SK-N-SH (cell line): Measurements from ENCODE around the gene WWOX. TPM values are rescaled to one million over a fixed set of nuclear protein-coding genes. Genes with fewer than 3 reads are reported as not detected.

ENCODE experiments used
- CTCF ChIA-PET: fragments of 300-600, 350-600 bp; formaldehyde crosslinking; extraction: SDS; loops from one replicate; lab custom pipeline; 2021; lab: Yijun Ruan, JAX
- POLR2A ChIA-PET: fragments of 350-600 bp; sonication (Branson Sonifier 250); formaldehyde crosslinking; extraction: SDS; loops from one replicate; lab custom pipeline; 2020; ENCODE audit warnings: antibody characterized with exemption, inconsistent platforms; lab: Yijun Ruan, JAX
- DNase-seq: peaks from one replicate; pipeline ENCODE4 v3.0.0; 2012
- H2AFZ ChIP-seq: fragments of 200-600 bp; sonication (generic); 2 replicates; pipeline ENCODE4 v1.8.1; 2016; ENCODE audit warnings: antibody characterized with exemption, mild to moderate bottlenecking, low read depth
- H3F3A ChIP-seq: fragments of 200-600 bp; sonication (generic); replicated peaks from 2 replicates; pipeline ENCODE3; 2016; ENCODE audit warnings: antibody characterized with exemption, mild to moderate bottlenecking; ENCODE audit not compliant: insufficient read depth
- H3K27ac ChIP-seq, 2 experiments: fragments of 200-500 bp in 1 of 2; fragments of 200-600 bp in 1 of 2; sonication (Bioruptor generic) in 1 of 2; sonication (generic), shearing (Covaris generic) in 1 of 2; 2 replicates each; pipeline versions ENCODE4 v1.5.1 to v1.6.1; 2014 to 2016; ENCODE audit warnings: low read depth in 2 of 2, inconsistent platforms in 1 of 2, low read length in 1 of 2, mild to moderate bottlenecking in 1 of 2, mixed read lengths in 1 of 2
- H3K27me3 ChIP-seq: fragments of 200-600 bp; sonication (generic), shearing (Covaris generic); 2 replicates; pipeline ENCODE4 v1.6.1; 2016; ENCODE audit warnings: mixed run types; ENCODE audit not compliant: insufficient read depth
- H3K36me3 ChIP-seq, 2 experiments: fragments of 200-500 bp in 1 of 2; fragments of 200-600 bp in 1 of 2; sonication (Bioruptor generic) in 1 of 2; sonication (generic) in 1 of 2; replicated peaks in 1 of 2; 2 replicates each; pipeline versions ENCODE3 to v1.5.1; 2014 to 2016; ENCODE audit warnings: low read length in 1 of 2, mild to moderate bottlenecking in 1 of 2; ENCODE audit not compliant: insufficient read depth in 2 of 2, control insufficient read depth in 1 of 2
- H3K4me1 ChIP-seq, 2 experiments: fragments of 200-500 bp in 1 of 2; fragments of 200-600 bp in 1 of 2; sonication (Bioruptor generic) in 1 of 2; sonication (generic), shearing (Covaris generic) in 1 of 2; 2 replicates each; pipeline versions ENCODE4 v1.5.1 to v1.6.1; 2014 to 2016; ENCODE audit warnings: low read depth in 1 of 2, low read length in 1 of 2, mixed run types in 1 of 2; ENCODE audit not compliant: insufficient read depth in 2 of 2, control insufficient read depth in 1 of 2
- H3K4me2 ChIP-seq: fragments of 200-600 bp; sonication (generic), shearing (Covaris generic); 2 replicates; pipeline ENCODE4 v1.6.1; 2017; ENCODE audit warnings: mixed run types
- H3K4me3 ChIP-seq, 2 experiments: fragments of 200-500 bp in 1 of 2; fragments of 200-600 bp in 1 of 2; sonication (Bioruptor generic) in 1 of 2; sonication (generic), shearing (Covaris generic) in 1 of 2; 2 replicates each; pipeline versions ENCODE4 v1.5.1 to v1.8.1; 2014 to 2016; ENCODE audit warnings: low read depth in 2 of 2, inconsistent platforms in 1 of 2, low read length in 1 of 2, mild to moderate bottlenecking in 1 of 2, mixed read lengths in 1 of 2, moderate library complexity in 1 of 2
- H3K79me2 ChIP-seq: fragments of 200-600 bp; sonication (generic); 2 replicates; pipeline ENCODE4 v1.8.1; 2017; ENCODE audit warnings: mild to moderate bottlenecking; ENCODE audit not compliant: insufficient read depth
- H3K9ac ChIP-seq: fragments of 200-600 bp; sonication (generic); 2 replicates; pipeline ENCODE4 v1.6.1; 2017; ENCODE audit warnings: mixed run types
- H3K9me2 ChIP-seq: fragments of 200-600 bp; sonication (generic); 2 replicates; pipeline ENCODE4 v1.6.1; 2017; ENCODE audit warnings: mixed run types
- H3K9me3 ChIP-seq: fragments of 200-600 bp; sonication (generic); 2 replicates; pipeline ENCODE4 v1.6.1; 2017; ENCODE audit warnings: mixed run types, mild to moderate bottlenecking, moderate library complexity
- H4K20me1 ChIP-seq: fragments of 200-600 bp; sonication (generic); 2 replicates; pipeline ENCODE4 v1.6.1; 2017; ENCODE audit warnings: mild to moderate bottlenecking, mixed run types; ENCODE audit not compliant: insufficient read depth
- CHD2 ChIP-seq: fragments of 150-350 bp; IDR thresholded peaks from 2 replicates; pipeline ENCODE4 v1.6.1; 2018; ENCODE audit warnings: low read length; ENCODE audit not compliant: partially characterized antibody
- EP300 ChIP-seq, 2 experiments: IDR thresholded peaks; 2 replicates each; pipeline versions ENCODE4 v1.4.0 to v1.6.1; 2012; ENCODE audit warnings: borderline replicate concordance in 1 of 2, low read depth in 1 of 2, low read length in 1 of 2
- EZH2phosphoT487 ChIP-seq: fragments of 200-600 bp; sonication (generic); IDR thresholded peaks from 2 replicates; pipeline ENCODE4 v1.6.1; 2017; ENCODE audit warnings: low read depth, mixed run types, mild to moderate bottlenecking, antibody characterized with exemption, moderate library complexity, borderline replicate concordance
- FOSL2 ChIP-seq: IDR thresholded peaks from 2 replicates; pipeline ENCODE4 v1.4.0; 2012; ENCODE audit warnings: low read depth, mild to moderate bottlenecking, moderate library complexity, borderline replicate concordance
- GATA2 ChIP-seq: sonication (generic); formaldehyde crosslinking; IDR thresholded peaks from 2 replicates; pipeline ENCODE4 v1.5.0; 2020; ENCODE audit warnings: mild to moderate bottlenecking, missing genetic modification reagents
- JUND ChIP-seq: IDR thresholded peaks from 2 replicates; pipeline ENCODE4 v1.4.0; 2012
- MAX ChIP-seq: IDR thresholded peaks from 2 replicates; pipeline ENCODE4 v1.4.0; 2012; ENCODE audit warnings: low read depth
- MXI1 ChIP-seq: IDR thresholded peaks from 2 replicates; pipeline ENCODE4 v1.6.1; 2012; ENCODE audit warnings: mild to moderate bottlenecking, low read depth, low read length, improper control_type of control experiment
- NFIC ChIP-seq: IDR thresholded peaks from 2 replicates; pipeline ENCODE4 v1.4.0; 2012; ENCODE audit warnings: borderline replicate concordance
- NRF1 ChIP-seq: IDR thresholded peaks from 2 replicates; pipeline ENCODE4 v1.6.1; 2012; ENCODE audit warnings: low read depth, mild to moderate bottlenecking, low read length
- PBX3 ChIP-seq: IDR thresholded peaks from 2 replicates; pipeline ENCODE4; 2012
- POLR2AphosphoS5 ChIP-seq: IDR thresholded peaks from 2 replicates; pipeline ENCODE4 v1.6.1; 2012; ENCODE audit warnings: low read depth, low read length
- RAD21 ChIP-seq: IDR thresholded peaks from 2 replicates; pipeline ENCODE4 v1.6.1; 2012; ENCODE audit warnings: mild to moderate bottlenecking, low read length
- RCOR1 ChIP-seq: fragments of 150-350 bp; IDR thresholded peaks from 2 replicates; pipeline ENCODE4 v1.6.1; 2017; ENCODE audit warnings: antibody characterized with exemption, low read length
- REST ChIP-seq: IDR thresholded peaks from 2 replicates; pipeline ENCODE4 v1.6.1; 2012; ENCODE audit warnings: mild to moderate bottlenecking, low read depth, low read length, moderate library complexity
- SIN3A ChIP-seq: IDR thresholded peaks from 2 replicates; pipeline ENCODE4 v1.6.1; 2012; ENCODE audit warnings: low read depth, mild to moderate bottlenecking, low read length, moderate library complexity, borderline replicate concordance
- SMC3 ChIP-seq: IDR thresholded peaks from 2 replicates; pipeline ENCODE4 v1.6.1; 2012; ENCODE audit warnings: low read depth, low read length, improper control_type of control experiment
- TAF1 ChIP-seq: IDR thresholded peaks from 2 replicates; pipeline ENCODE4 v1.6.1; 2012; ENCODE audit warnings: low read depth, mild to moderate bottlenecking, low read length, moderate library complexity, borderline replicate concordance
- TEAD4 ChIP-seq: IDR thresholded peaks from 2 replicates; pipeline ENCODE4 v1.4.0; 2012; ENCODE audit warnings: mild to moderate bottlenecking, borderline replicate concordance; ENCODE audit not compliant: insufficient read depth
- USF2 ChIP-seq: fragments of 150-350 bp; IDR thresholded peaks from 2 replicates; pipeline ENCODE4 v1.6.1; 2017; ENCODE audit warnings: antibody characterized with exemption, low read length, low read depth, borderline replicate concordance
- YY1 ChIP-seq: IDR thresholded peaks from 2 replicates; pipeline ENCODE4 v1.4.0; 2012; ENCODE audit warnings: low read depth, mild to moderate bottlenecking
- WGBS: methylation state at CpG from one replicate; pipeline ENCODE4 v1.1.6; 2017; ENCODE audit warnings: low lambda C conversion rate; 5-methylcytosine and 5-hydroxymethylcytosine counted together
- polyA plus RNA-seq, 3 experiments: library from polyadenylated mRNA; depleted of rRNA; stranded (reverse); fragments of >200 nt; gene quantifications; 2 replicates each; pipeline ENCODE4 v1.2.3, GENCODE V29; 2012

WWOX gene
- polyA plus RNA-seq, 1 of the 3 experiments (the other 2 are of a cell fraction): 10.8 TPM

- H3K27ac ChIP-seq: no peak overlapping the region
- 77% methylated on average over 2 of the region's 2 CpGs for WGBS
- no peaks in the 10 kb centered on the region for H3K27me3 ChIP-seq
- no peak overlapping the region for H3K4me2 ChIP-seq
- H3K79me2 ChIP-seq: no peaks in the 10 kb centered on the region
- no peaks in the 10 kb centered on the region for H4K20me1 ChIP-seq
- H3K4me3 ChIP-seq: no peak overlapping the region
- H3K4me1 ChIP-seq: no peaks in the 10 kb centered on the region; a peak in 1 of 4 replicates
- no peak overlapping the region for H2AFZ ChIP-seq
- TF ChIP-seq EP300 (IDR thresholded peaks at IDR 0.05; ENCODE audit: borderline replicate concordance in 1 of 2, low read depth in 1 of 2, low read length in 1 of 2): no peak
- TF ChIP-seq GATA2 (CRISPR knock-in tag): no peak
- no peak for TF ChIP-seq JUND
- no peak for TF ChIP-seq FOSL2
- TF ChIP-seq MAX: no peak
- TF ChIP-seq RCOR1: no peak
- no peak for TF ChIP-seq POLR2AphosphoS5
- TF ChIP-seq EZH2phosphoT487: no peak
- no peak for TF ChIP-seq NRF1
- TF ChIP-seq CHD2: no peak
- TF ChIP-seq MXI1: no peak
- TF ChIP-seq TAF1: no peak
- ChIA-PET POLR2A (no interaction called here), CTCF (no interaction called here)
- no peaks in the 10 kb centered on the region for H3K9me3 ChIP-seq
- no peak overlapping the region for H3K9ac ChIP-seq
- H3K9me2 ChIP-seq: no peaks in the 10 kb centered on the region
- H3F3A ChIP-seq: no peaks in the 10 kb centered on the region
- DNase-seq: no peak
- no peaks in the 10 kb centered on the region for H3K36me3 ChIP-seq
These were observed 283.7 kb downstream of the WWOX start for GRCh38 chr16:78383118-78383517.

- Histone ChIP-seq H3F3A (no peaks in the 10 kb centered on the region), H3K27me3 (no peaks in the 10 kb centered on the region), H4K20me1 (no peaks in the 10 kb centered on the region), H3K4me1 (no peaks in the 10 kb centered on the region; a peak in 1 of 4 replicates), H3K4me2 (no peak overlapping the region), H3K27ac (no peak overlapping the region), H3K9me2 (no peaks in the 10 kb centered on the region), H2AFZ (no peak overlapping the region), H3K36me3 (no peaks in the 10 kb centered on the region), H3K9me3 (no peaks in the 10 kb centered on the region), H3K9ac (no peak overlapping the region), H3K4me3 (no peak overlapping the region), H3K79me2 (no peaks in the 10 kb centered on the region)
- CTCF ChIA-PET: interaction anchor here (0.8 kb wide), 1 partner anchor 10 kb away, joined by 3 read pairs; no protein-coding TSS in a partner anchor
- DNase-seq: no peak
- POLR2A ChIA-PET: no interaction called here
- WGBS: 70% methylated on average over 6 of the region's 7 CpGs
- TF ChIP-seq SMC3 (no peak), PBX3 (no peak), REST (no peak), TEAD4 (no peak), USF2 (no peak), MAX (no peak), YY1 (no peak), RAD21 (no peak), SIN3A (no peak), TAF1 (no peak), RCOR1 (no peak), CHD2 (no peak), NFIC (no peak), EP300 (IDR thresholded peaks at IDR 0.05; ENCODE audit: borderline replicate concordance in 1 of 2, low read depth in 1 of 2, low read length in 1 of 2) (no peak)
These were observed 285.8 kb downstream of the WWOX start for GRCh38 chr16:78385086-78385805.
